ENCODE measurements around the gene CFAP20.

- TF ChIP-seq CTCF (IDR thresholded peaks at IDR 0.05; ENCODE audit: poor library complexity, severe bottlenecking) (no peak), RAD21 (conservative IDR thresholded peaks at IDR 0.05) (no peak), SMC3 (conservative IDR thresholded peaks at IDR 0.05; ENCODE audit: poor library complexity) (no peak), TAF1 (IDR thresholded peaks at IDR 0.05; ENCODE audit: low read depth) (no peak), EZH2 (IDR thresholded peaks at IDR 0.05; ENCODE audit: borderline replicate concordance, insufficient read depth, low read length, poor library complexity, severe bottlenecking) (no peak), REST (IDR thresholded peaks at IDR 0.05; ENCODE audit: borderline replicate concordance) (no peak), POLR2AphosphoS5 (IDR thresholded peaks at IDR 0.05) (no peak), EP300 (conservative IDR thresholded peaks at IDR 0.05; ENCODE audit: poor library complexity, severe bottlenecking) (no peak), MXI1 (conservative IDR thresholded peaks at IDR 0.05; ENCODE audit: poor library complexity, severe bottlenecking) (no peak)
Observed at GRCh38 chr16:58107709-58108108, 21.5 kb downstream of the CFAP20 start.
